Breast epithelium (tissue), 3 donors: ENCODE results near the gene PSMD5.

Source experiments
- POLR2A ChIP-seq: fragments of 450-650 bp; IDR thresholded peaks from one replicate; pipeline ENCODE4 v1.6.1; 2016; ENCODE audit warnings: antibody characterized with exemption, mild to moderate bottlenecking, moderate library complexity
- POLR2AphosphoS5 ChIP-seq, 3 donors: sonication (generic); formaldehyde crosslinking; IDR thresholded peaks; one replicate each; pipeline ENCODE4 v1.6.1; 2017; ENCODE audit warnings: antibody characterized with exemption in 3 of 3
- TF ChIP-seq, protein P1 (sequence below), 3 donors: fragments of 450-650 bp; IDR thresholded peaks; one replicate each; pipeline ENCODE4 v1.5.1; 2016 to 2017; ENCODE audit warnings: antibody characterized with exemption in 3 of 3, mild to moderate bottlenecking in 3 of 3, moderate library complexity in 3 of 3

GRCh38 chr9:120830865-120831264 lies 11.9 kb downstream of the PSMD5 start:
- TF ChIP-seq, protein P1, sequence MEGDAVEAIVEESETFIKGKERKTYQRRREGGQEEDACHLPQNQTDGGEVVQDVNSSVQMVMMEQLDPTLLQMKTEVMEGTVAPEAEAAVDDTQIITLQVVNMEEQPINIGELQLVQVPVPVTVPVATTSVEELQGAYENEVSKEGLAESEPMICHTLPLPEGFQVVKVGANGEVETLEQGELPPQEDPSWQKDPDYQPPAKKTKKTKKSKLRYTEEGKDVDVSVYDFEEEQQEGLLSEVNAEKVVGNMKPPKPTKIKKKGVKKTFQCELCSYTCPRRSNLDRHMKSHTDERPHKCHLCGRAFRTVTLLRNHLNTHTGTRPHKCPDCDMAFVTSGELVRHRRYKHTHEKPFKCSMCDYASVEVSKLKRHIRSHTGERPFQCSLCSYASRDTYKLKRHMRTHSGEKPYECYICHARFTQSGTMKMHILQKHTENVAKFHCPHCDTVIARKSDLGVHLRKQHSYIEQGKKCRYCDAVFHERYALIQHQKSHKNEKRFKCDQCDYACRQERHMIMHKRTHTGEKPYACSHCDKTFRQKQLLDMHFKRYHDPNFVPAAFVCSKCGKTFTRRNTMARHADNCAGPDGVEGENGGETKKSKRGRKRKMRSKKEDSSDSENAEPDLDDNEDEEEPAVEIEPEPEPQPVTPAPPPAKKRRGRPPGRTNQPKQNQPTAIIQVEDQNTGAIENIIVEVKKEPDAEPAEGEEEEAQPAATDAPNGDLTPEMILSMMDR (IDR thresholded peaks at IDR 0.05) = no peak
- TF ChIP-seq POLR2AphosphoS5 (IDR thresholded peaks at IDR 0.05) (no peak), POLR2A (no peak)
